NCI-H2081 (cell line): ENCODE measurements around the gene ZCWPW1.

Source experiments
- DNase-seq, 2 experiments: peaks; one replicate each; lab custom pipeline; 2025; lab: John Stamatoyannopoulos, UW

Gene ZCWPW1

GRCh38 chr7:100432621-100433275 is 4.2 kb upstream of the ZCWPW1 start:
- DNase-seq, result no peak

DNA sequence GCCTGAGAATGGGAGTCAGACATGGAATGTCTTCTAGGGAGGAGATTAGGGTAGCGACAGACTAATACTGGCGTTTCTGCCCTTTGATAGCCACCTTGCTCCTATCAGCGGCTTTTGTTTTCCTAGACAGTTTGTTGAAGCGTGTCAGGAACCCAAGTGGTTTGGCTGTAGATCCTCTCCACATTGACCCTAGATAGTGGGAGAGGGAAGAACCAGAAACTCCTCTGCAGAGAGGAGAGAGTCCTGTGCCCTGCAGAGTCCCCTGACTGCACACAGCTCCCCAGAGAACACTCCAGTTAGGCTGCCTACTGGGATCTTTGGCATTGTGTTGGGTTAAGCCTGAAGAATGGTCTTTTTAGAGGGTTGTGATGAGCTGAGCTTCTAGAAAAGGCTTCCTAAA is 3.5 kb upstream of the ZCWPW1 start:
- no peak for DNase-seq

DNA sequence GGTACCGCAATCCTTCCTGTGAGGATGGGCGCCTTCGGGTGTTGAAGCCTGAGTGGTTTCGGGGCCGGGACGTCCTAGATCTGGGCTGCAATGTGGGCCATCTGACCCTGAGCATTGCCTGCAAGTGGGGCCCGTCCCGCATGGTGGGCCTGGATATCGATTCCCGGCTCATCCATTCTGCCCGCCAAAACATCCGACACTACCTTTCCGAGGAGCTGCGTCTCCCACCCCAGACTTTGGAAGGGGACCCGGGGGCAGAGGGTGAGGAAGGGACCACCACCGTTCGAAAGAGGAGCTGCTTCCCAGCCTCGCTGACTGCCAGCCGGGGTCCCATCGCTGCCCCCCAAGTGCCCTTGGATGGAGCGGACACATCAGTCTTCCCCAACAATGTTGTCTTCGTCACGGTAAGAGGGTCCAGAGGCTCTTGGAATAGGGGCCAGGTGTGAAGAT is 2.8 kb upstream of the ZCWPW1 start:
- no peak for DNase-seq

GRCh38 chr7:100430493-100431285 is 2.2 kb upstream of the ZCWPW1 start:
- DNase-seq, result peak in 1 of 2 experiments; percentile 40

GRCh38 chr7:100429637-100430492 is 1.4 kb upstream of the ZCWPW1 start, which contains the start of gene MEPCE:
Gene MEPCE, plus strand, starts transcription at chr7:100429831. Its CDS starts 188 bp downstream, at chr7:100430019.
- DNase-seq, result peak; percentile 96 to 98

GRCh38 chr7:100428967-100429636 is 599 bp upstream of the ZCWPW1 start:
- DNase-seq, result peak; percentile 99 to 100

- DNase-seq, result no peak
Measured at GRCh38 chr7:100427762-100428198, 723 bp downstream of the ZCWPW1 start.

DNA sequence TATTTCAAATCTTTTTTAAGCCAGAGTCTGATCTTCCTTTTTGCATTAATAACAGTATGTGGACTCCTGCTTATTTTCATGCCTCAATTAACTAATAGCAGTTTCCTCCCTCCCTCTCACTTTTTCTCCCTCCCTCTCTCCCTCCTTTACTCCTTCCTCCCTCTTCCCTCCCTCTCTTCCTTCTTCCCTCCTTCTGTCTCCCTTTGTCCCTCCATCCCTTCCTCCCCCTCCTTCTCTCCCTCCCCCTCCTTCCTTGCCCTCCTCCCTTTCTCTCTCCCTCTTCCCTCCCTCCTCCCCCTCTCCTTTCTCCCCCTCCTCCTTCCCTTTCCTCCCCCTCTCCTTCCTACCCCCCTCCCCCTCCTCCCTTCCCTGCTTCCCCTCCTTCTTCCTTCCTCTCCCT is 2.0 kb downstream of the ZCWPW1 start:
- DNase-seq, result no peak

GRCh38 chr7:100425347-100425746 is 3.2 kb downstream of the ZCWPW1 start:
- no peak for DNase-seq

GRCh38 chr7:100423315-100423714 is 5.2 kb downstream of the ZCWPW1 start:
- DNase-seq, result no peak

GRCh38 chr7:100419660-100420226 is 8.8 kb downstream of the ZCWPW1 start:
- no peak for DNase-seq

GRCh38 chr7:100418930-100419659 is 9.4 kb downstream of the ZCWPW1 start:
- DNase-seq, result no peak

DNA sequence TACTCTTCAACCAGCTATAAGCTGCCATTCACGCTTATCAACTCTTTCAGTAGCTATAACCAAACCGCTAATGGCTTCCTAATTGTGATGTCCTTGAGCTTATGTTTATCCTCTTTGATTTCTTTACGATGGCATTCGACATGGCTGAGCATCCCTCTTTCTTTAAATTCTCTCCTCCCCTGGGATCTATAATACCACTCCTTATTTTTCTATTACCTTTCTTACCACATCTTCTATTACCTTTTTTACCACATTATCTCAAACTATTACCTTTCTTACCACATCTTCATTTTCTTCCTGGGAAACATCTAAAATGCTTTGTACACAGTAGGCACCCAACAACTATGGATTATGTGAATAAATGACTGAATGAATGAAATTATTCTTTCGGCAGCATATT is 13.1 kb downstream of the ZCWPW1 start:
- no peak for DNase-seq

- no peak for DNase-seq
Measured at GRCh38 chr7:100413889-100414288, 14.6 kb downstream of the ZCWPW1 start.

DNA sequence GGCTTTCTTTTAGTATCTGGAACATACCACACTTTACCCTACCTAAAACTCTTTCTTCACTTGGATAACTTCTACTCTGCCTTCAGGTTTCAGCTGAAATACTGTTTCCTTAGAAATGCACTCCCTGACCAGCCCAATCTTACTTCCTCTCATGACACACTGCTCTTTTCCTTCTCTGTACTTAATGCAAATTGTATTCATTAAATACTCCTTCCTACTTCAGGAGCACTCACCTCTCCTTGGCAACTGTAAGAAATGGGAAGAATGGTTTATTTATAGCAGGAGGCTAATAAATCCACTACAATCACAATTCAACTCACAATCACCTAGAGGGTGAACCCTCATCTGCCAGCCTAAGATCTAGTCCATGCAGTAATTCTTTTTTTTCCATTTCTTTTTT is 15.2 kb downstream of the ZCWPW1 start:
- no peak for DNase-seq

DNA sequence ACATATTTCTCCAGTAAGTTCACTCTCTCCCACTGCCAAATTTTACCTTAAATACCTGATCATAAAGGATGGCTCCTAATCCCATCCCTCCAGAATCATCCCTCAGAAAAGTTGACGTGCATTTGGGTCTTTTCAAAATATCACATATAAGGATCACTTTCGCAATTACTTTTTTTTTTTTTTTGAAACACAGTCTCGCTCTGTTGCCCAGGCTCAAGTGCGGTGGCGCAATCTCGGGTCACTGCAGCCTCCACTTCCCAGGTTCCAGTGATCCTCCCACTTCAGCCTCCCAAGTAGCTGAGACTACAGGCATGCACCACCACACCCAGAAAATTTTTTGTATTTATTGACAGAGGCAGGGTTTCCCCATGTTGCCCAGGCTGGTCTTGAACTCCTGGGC is 17.4 kb downstream of the ZCWPW1 start:
- DNase-seq, result no peak

DNA sequence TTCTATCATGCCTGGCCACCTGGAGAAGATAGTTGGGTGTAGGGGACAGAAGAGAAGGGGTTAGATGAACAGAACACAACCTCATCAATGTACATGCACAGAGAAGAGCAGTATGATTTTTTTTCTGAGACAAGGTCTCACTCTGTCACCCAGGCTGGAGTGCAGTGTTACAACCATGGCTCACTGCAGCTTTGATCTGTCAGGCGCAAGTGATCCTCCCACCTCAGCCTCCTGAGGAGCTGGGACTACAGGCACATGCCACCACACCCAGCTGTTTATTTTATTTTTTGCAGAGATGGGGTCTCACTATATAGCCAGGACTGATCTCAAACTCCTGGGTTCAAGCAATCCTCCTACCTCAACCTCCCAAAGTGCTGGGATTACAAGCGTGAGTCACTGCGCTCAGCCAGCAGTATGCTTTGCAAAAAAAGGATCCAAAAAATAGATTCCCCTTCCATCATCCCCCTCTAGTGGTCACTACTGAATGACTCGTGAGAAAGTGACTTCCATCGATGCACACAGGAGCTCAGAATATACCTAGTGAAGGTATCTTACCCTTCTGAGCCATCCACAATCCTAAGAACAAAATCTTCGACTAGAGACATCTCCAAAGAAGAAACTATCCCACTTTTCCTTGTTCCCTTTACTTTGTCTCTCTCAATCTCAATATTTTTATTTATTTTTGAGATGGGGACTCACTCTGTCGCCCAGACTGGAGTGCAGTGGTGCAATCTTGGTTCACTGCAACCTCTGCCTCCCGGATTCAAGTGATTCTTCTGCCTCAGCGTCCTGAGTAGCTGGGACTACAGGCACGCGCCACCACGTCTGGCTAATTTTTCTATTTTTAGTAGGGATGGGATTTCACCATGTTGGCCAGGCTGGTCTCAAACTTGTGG is 21.0 kb downstream of the ZCWPW1 start:
- peak; percentile 61 to 71 for DNase-seq

GRCh38 chr7:100406767-100407166 is 21.7 kb downstream of the ZCWPW1 start:
- DNase-seq, result no peak

DNA sequence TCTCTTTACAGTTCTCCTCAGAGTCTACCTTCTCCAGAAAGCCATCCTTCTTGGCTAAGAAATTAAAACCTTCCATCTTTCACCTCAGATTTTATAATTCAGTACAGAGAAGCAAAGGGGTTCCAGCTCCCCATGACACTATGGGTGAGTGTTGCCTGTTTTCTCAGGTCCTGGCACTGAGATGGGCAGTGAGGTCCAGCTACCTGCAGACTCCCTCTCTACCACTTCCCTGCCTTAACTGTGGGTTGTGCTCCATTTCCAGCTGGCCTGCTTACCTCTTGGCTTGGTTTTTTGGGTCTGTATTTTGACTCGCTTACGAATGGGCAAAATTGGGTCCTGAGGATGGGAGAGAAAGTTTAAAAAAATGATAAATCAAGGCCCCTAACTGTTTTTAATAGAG is 26.3 kb downstream of the ZCWPW1 start:
- DNase-seq, result no peak

DNA sequence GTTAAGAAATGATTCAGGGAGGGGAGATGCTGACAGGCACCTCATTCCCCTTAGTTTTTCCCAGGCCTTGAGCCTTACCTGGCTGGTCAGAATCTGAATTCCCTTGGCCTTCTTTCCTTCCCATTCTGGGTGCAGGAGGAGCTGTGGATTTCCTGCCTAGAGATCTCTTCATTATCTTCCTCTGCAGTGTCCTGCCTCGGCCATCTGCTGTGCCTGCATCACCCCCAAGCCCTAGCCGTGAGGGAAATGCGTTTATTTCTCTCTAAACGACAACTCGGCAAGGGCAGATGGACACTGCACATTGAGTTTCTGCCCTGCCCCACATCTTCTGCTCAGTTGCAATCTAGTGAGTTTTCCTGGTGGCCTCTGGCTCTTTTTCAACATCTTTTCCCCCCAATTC is 26.7 kb downstream of the ZCWPW1 start:
- no peak for DNase-seq
